Smooth muscle cell (in vitro differentiated cells): Measurements from ENCODE around the gene IQCB1. TPM values are rescaled to one million over a fixed set of nuclear protein-coding genes. Genes with fewer than 3 reads are reported as not detected.

Source experiments
- DNase-seq: peaks from one replicate; lab custom pipeline; 2025; ENCODE audit not compliant: unreplicated experiment; lab: John Stamatoyannopoulos, UW
- H2AFZ ChIP-seq: fragments of 200-600 bp; sonication (generic); 2 replicates; pipeline ENCODE4 v1.6.0; 2016; ENCODE audit warnings: antibody characterized with exemption, low read depth, mild to moderate bottlenecking
- H3F3A ChIP-seq: fragments of 200-600 bp; sonication (generic); 2 replicates; pipeline ENCODE4 v1.6.0; 2017; ENCODE audit warnings: antibody characterized with exemption, low read depth
- H3K27ac ChIP-seq: fragments of 200-600 bp; sonication (generic); 2 replicates; pipeline ENCODE4 v1.5.1; 2016; ENCODE audit warnings: low read depth, mild to moderate bottlenecking
- H3K27me3 ChIP-seq: fragments of 200-600 bp; sonication (generic); 2 replicates; pipeline ENCODE4 v1.6.1; 2016; ENCODE audit warnings: low read depth, mild to moderate bottlenecking
- H3K36me3 ChIP-seq: fragments of 200-600 bp; sonication (generic); 2 replicates; pipeline ENCODE4 v1.5.1; 2016; ENCODE audit warnings: low read depth
- H3K4me1 ChIP-seq: fragments of 200-600 bp; sonication (generic); 2 replicates; pipeline ENCODE4 v1.5.1; 2016; ENCODE audit warnings: low read depth
- H3K4me2 ChIP-seq: fragments of 200-600 bp; sonication (generic); 2 replicates; pipeline ENCODE4 v1.6.0; 2016; ENCODE audit warnings: mild to moderate bottlenecking
- H3K4me3 ChIP-seq: fragments of 200-600 bp; sonication (generic); 2 replicates; pipeline ENCODE4 v1.5.1; 2016; ENCODE audit warnings: mild to moderate bottlenecking
- H3K79me2 ChIP-seq: fragments of 200-600 bp; sonication (generic); 2 replicates; pipeline ENCODE4 v1.6.0; 2016; ENCODE audit warnings: low read depth, mild to moderate bottlenecking
- H3K9ac ChIP-seq: fragments of 200-600 bp; sonication (generic); 2 replicates; pipeline ENCODE4 v1.6.0; 2016; ENCODE audit warnings: low read depth
- H3K9me3 ChIP-seq: fragments of 200-600 bp; sonication (generic); replicated peaks from 2 replicates; pipeline ENCODE4 v1.5.1; 2016; ENCODE audit warnings: low read depth
- H4K20me1 ChIP-seq: fragments of 200-600 bp; sonication (generic); 2 replicates; pipeline ENCODE4 v1.6.0; 2016; ENCODE audit warnings: low read depth
- WGBS: methylation state at CpG from one replicate; pipeline ENCODE4 v1.1.7; 2016; ENCODE audit warnings: low lambda C conversion rate; 5-methylcytosine and 5-hydroxymethylcytosine counted together
- polyA plus RNA-seq: library from polyadenylated mRNA; unstranded; fragments of >200 nt; fragmentation: Nextera tagmentation; extraction: Ambion mirVana; gene quantifications from 2 replicates; pipeline ENCODE4 v1.2.1, GENCODE V29; 2016
- total RNA-seq: library from RNA; depleted of rRNA; stranded (reverse); fragments of >200 nt; gene quantifications from 2 replicates; pipeline ENCODE4 v1.2.3, GENCODE V29; 2014
- TF ChIP-seq, protein P1 (sequence below): fragments of 200-600 bp; sonication (generic); IDR thresholded peaks from 2 replicates; pipeline ENCODE4 v1.5.1; 2017; ENCODE audit warnings: borderline replicate concordance, mild to moderate bottlenecking, antibody characterized with exemption; ENCODE audit not compliant: insufficient read depth, poor library complexity, severe bottlenecking

The IQCB1 gene
- total and polyA plus RNA-seq, 2 experiments from 2014 or later, result 14.2 to 22.3 TPM

DNA sequence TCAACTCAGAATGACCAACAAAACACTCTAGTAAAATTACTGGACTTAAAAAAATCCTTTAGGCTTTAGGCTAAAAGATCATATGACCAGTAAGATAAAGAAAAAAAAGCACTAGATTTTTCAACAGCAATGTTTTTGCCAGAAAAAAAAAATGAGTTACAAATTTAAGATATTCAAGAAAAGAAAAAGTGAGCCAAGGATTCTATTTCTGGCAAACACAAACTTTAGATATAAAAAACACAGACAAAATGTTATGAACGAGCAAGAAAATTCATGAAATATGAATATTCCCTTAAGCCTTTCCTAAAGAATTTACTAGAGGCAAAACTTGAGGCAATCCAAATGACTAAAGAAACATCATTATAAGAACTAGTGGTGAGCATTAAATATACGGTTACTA is 94.0 kb downstream of the IQCB1 start:
- H3F3A ChIP-seq, result no peaks in the 10 kb centered on the region
- peaks cover 5% of the 10 kb centered on the region for H3K36me3 ChIP-seq
- WGBS, result 96% methylated on average over 2 of the region's 2 CpGs
- peaks cover 96% of the 10 kb centered on the region for H3K79me2 ChIP-seq
- peaks cover 95% of the 10 kb centered on the region for H4K20me1 ChIP-seq
- no peak overlapping the region for H3K4me3 ChIP-seq
- no peak overlapping the region for H3K9ac ChIP-seq
- no peaks in the 10 kb centered on the region for H3K9me3 ChIP-seq
- no peak for DNase-seq
- TF ChIP-seq, protein P1, sequence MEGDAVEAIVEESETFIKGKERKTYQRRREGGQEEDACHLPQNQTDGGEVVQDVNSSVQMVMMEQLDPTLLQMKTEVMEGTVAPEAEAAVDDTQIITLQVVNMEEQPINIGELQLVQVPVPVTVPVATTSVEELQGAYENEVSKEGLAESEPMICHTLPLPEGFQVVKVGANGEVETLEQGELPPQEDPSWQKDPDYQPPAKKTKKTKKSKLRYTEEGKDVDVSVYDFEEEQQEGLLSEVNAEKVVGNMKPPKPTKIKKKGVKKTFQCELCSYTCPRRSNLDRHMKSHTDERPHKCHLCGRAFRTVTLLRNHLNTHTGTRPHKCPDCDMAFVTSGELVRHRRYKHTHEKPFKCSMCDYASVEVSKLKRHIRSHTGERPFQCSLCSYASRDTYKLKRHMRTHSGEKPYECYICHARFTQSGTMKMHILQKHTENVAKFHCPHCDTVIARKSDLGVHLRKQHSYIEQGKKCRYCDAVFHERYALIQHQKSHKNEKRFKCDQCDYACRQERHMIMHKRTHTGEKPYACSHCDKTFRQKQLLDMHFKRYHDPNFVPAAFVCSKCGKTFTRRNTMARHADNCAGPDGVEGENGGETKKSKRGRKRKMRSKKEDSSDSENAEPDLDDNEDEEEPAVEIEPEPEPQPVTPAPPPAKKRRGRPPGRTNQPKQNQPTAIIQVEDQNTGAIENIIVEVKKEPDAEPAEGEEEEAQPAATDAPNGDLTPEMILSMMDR, result no peak
- H3K4me1 ChIP-seq, result no peaks in the 10 kb centered on the region
- no peaks in the 10 kb centered on the region for H3K27me3 ChIP-seq
- H3K27ac ChIP-seq, result no peak overlapping the region
- no peak overlapping the region for H3K4me2 ChIP-seq
- no peak overlapping the region for H2AFZ ChIP-seq

DNA sequence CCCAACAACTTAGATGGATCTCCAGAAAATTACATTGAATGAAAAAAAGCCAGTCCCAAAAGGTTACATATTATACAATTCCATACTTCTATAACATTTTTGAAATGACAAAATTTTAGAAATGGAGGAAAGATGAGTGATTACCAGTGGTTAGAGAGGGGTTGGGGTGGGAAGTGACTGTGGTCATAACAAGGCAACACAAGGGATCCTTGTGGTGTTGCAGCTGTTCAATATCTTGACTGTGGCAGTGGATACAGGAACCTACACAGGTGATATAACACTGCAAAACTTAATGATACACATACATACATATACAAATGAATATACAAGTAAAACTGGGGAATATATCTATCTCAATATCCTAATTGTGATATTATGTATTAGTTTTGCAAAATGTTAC is 95.0 kb downstream of the IQCB1 start:
- H3K27me3 ChIP-seq, result no peaks in the 10 kb centered on the region
- H3K36me3 ChIP-seq, result peaks cover 5% of the 10 kb centered on the region
- H3K9me3 ChIP-seq, result no peaks in the 10 kb centered on the region
- H3K9ac ChIP-seq, result no peak overlapping the region
- no peak overlapping the region for H3K27ac ChIP-seq
- no peaks in the 10 kb centered on the region for H3F3A ChIP-seq
- no peak overlapping the region for H3K4me3 ChIP-seq
- H3K79me2 ChIP-seq, result peaks cover 98% of the 10 kb centered on the region
- H3K4me2 ChIP-seq, result no peak overlapping the region
- no peak for DNase-seq
- H2AFZ ChIP-seq, result no peak overlapping the region
- H4K20me1 ChIP-seq, result peaks cover 98% of the 10 kb centered on the region
- H3K4me1 ChIP-seq, result no peaks in the 10 kb centered on the region
- TF ChIP-seq, protein P1, result no peak

DNA sequence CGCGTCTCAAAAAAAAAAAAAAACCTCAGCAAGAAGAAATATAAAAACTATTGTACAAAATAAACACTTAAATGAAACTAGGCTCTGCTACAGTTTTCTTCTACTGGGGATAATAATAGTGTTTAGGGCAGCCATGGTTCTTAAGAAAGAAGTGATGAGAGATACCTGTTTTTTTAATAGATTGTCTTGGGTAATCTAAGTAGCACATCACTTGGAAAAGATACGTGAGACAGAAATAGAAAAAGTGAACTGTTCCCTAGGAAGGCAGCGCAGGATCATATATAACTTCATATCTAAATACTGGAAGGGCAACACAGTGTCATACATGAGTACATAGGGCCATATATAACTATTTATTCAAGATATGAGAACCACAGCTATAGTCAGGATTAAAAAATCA is 97.2 kb downstream of the IQCB1 start:
- Histone ChIP-seq H3K79me2 (peaks cover 97% of the 10 kb centered on the region), H3K4me1 (no peaks in the 10 kb centered on the region), H3K27ac (no peak overlapping the region), H3K36me3 (no peaks in the 10 kb centered on the region), H3K27me3 (no peaks in the 10 kb centered on the region), H2AFZ (no peak overlapping the region), H3K9ac (no peak overlapping the region), H3K4me3 (no peak overlapping the region), H4K20me1 (peaks cover 98% of the 10 kb centered on the region), H3F3A (no peaks in the 10 kb centered on the region), H3K9me3 (no peaks in the 10 kb centered on the region), H3K4me2 (no peak overlapping the region)
- 99% methylated on average over 4 of the region's 4 CpGs for WGBS
- TF ChIP-seq, protein P1, result no peak
- DNase-seq, result no peak

DNA sequence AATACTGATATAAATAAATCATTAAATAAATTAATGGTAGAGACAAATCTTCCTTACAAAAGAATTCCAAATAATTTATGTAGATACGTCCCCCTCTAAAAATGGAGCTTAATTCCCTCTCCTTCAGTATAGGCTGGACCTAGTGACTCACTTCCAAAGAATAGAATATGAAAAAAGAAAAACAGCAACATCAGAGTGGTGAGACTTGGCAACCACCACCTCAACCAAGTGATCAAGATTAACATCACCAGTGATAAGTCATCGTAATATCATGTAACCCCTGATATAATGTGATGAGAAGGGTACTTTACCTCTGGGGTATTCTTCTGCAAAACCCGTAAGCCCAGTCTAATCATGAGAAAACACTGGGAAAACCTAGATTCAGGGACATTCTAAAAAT is 98.7 kb downstream of the IQCB1 start:
- H3F3A ChIP-seq, result no peaks in the 10 kb centered on the region
- peaks cover 100% of the 10 kb centered on the region for H4K20me1 ChIP-seq
- H3K9me3 ChIP-seq, result no peaks in the 10 kb centered on the region
- peaks cover 99% of the 10 kb centered on the region for H3K79me2 ChIP-seq
- H3K4me3 ChIP-seq, result no peak overlapping the region
- H3K9ac ChIP-seq, result no peak overlapping the region
- H3K36me3 ChIP-seq, result no peaks in the 10 kb centered on the region
- H2AFZ ChIP-seq, result no peak overlapping the region
- H3K4me2 ChIP-seq, result no peak overlapping the region
- 95% methylated on average over 3 of the region's 3 CpGs for WGBS
- peaks cover 14% of the 10 kb centered on the region for H3K4me1 ChIP-seq
- TF ChIP-seq, protein P1, result no peak
- peak overlapping the region; percentile 47 for H3K27ac ChIP-seq
- H3K27me3 ChIP-seq, result no peaks in the 10 kb centered on the region
- no peak for DNase-seq
